GM19452 (cell line): ENCODE measurements around the gene DNAJC7.

Experiments
- ATAC-seq: cut with Tn5 transposase; IDR thresholded peaks from one replicate; pipeline ENCODE4 v1.9.1; 2021; ENCODE audit not compliant: unreplicated experiment

DNAJC7 gene, protein sequence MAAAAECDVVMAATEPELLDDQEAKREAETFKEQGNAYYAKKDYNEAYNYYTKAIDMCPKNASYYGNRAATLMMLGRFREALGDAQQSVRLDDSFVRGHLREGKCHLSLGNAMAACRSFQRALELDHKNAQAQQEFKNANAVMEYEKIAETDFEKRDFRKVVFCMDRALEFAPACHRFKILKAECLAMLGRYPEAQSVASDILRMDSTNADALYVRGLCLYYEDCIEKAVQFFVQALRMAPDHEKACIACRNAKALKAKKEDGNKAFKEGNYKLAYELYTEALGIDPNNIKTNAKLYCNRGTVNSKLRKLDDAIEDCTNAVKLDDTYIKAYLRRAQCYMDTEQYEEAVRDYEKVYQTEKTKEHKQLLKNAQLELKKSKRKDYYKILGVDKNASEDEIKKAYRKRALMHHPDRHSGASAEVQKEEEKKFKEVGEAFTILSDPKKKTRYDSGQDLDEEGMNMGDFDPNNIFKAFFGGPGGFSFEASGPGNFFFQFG

DNA sequence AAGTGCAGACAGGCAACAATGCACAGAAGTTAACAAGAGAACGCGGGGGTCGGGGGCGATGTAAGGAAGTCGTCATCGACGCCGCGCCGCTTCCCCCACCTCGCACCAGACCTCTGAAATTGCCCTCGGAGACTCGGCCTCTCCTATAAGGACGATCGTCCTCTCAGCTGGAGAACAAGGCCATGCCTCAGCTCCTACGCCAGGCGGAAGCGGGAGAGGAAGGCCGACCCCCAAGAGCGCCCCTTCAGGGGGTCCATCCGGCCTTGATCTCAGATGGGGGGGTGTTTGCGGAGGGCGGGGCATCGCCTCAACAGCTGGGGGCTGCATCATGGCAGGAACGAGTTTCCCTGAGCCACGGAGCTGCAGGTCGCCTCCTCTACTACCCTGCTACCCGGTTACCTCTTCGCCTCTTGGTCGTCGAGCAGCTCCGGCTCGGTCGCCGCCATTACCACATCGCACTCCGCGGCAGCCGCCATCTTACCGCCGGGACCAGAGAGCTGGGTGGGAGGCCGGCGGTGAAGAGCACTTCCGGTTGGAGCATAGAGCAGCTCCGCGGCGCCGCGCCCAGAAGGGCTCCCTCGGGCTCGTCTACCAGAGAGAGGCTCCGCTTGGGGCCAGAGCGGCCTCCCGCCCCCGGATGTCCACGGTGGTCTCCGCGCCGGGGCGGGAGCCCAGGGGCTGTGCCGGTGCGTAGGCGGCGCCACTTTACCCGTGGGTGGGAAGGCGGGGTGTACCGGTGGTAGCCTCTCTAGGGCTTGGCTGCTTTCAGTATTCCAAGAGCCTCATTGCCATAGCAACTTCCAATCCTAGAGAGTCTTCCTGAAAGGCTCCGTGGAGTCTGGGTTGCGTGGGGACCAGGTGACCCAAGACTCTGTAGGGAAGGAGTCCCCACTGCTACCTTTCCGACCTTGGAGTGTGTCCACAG lies at the start of gene DNAJC7:
TSS of gene DNAJC7 (minus strand) at position 499 of the 925 bp plus-strand sequence. CDS start at position 476, 23 bp downstream.
- peak; percentile 71 for ATAC-seq

DNA sequence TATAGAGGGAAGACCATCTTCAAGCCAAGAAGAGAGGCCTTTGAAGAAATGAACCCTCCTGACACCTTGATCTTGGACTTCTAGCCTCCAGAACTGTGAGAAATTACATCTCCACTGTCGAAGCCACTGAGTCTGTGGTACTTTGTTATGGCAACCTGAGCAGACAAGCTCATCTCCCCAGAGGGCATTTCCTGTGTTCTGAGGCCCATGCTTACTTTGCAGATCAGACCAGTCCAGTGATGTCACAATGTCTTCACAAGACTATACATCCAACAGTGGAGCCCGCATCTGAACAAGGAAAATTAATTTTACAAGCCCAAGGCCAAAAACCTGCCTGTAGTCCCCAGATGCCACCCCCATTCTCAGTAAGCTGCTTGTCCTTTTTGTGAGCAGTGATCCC lies 48.0 kb upstream of the DNAJC7 start:
- ATAC-seq, result no peak

DNA sequence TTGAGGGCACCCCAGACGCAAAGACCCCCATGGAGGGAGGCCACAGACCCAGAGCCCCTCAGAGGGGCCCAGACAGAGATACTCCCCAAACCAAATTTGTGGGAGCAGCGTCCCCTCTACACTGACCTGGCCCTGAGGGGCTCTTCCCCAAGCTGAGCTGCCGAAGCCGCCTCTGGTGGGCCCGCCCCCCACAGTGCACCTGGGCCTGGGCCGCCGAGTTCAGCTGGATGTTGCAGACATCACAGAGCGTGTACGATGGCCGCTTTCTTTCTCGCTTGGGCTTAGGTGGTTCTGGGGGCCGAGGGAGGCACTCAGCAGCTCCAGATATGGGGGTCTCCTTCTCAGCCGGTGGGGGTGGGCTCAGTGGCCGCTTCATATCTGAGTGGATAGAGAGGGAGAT lies 45.4 kb upstream of the DNAJC7 start:
- ATAC-seq, result no peak

DNA sequence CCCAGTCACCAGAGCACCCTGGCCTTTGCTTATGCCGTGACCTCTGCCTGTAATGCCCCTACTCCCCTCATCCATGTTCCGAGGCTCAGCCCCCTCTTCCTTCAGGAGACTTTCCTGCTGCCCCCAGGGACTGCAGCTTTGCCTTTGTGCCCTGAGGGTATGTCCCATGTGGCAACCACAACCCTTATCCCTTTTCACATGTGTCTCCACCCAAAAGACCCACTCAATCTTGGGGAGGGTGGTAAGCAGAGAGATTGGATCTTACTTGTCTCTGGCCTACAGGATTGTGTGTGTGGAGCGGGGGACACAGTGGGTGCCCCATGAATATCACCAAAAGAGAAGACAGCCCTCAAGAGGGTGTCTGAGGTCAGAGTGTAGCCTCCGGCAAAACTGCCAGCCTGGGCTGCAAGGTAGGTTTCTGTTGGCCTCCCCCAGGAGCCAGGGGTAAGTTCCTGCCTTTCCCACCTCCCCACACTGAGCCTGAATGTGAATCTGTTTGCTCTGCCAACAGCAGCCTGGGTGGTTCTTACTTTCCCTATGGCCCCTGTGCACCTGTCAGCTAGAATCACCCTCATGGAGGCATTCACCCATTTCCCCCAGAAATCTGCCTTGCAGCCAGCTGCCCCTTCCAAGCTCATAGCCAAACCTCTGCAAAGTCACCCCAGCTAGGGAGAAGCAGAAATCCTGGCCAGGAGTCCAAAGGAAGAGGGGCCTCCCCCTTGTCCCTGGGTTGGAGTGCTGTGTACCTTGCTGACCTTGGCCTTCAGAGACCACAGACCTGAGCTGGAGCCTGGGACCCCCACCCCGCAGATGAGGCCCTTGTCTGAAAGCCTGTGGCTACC lies 44.6 kb upstream of the DNAJC7 start:
- ATAC-seq, result no peak

DNA sequence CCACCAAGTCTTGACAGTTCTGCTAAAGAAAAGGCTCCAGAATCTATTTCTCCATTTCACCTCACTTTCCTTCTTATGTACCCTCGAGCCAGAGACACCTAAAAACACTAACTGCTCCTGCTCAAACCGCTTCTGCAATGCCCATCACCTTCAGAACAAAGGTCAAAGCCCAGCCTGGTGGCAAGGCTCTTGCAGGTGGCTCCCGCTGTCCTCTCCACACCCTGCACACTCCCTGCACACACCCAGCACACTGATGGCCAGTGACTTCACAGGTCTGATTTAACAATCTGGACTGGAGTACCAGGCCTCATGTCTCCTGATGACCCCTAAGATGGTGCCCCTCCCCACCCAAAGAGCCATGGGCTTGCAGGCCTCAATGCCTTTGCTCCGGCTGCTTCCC lies 43.0 kb upstream of the DNAJC7 start:
- no peak for ATAC-seq

DNA sequence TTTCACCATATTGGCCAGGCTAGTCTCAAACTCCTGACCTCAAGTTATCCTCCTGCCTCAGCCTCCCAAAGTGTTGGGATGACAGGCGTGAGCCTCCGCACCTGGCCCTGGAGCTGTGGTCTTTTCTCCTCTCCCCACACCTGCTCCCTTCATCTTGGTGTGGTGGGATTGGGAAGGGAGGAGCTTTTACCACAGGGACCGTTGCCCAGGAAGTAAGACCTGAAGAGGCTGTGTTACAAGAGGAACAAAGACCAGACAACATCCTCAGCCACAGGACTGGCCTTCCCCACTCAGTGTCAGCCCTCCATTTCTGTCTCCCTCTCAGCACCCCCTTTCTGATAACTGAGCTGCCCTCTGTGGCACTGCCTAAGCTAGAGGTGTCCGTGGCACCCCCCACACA lies 42.6 kb upstream of the DNAJC7 start:
- no peak for ATAC-seq

DNA sequence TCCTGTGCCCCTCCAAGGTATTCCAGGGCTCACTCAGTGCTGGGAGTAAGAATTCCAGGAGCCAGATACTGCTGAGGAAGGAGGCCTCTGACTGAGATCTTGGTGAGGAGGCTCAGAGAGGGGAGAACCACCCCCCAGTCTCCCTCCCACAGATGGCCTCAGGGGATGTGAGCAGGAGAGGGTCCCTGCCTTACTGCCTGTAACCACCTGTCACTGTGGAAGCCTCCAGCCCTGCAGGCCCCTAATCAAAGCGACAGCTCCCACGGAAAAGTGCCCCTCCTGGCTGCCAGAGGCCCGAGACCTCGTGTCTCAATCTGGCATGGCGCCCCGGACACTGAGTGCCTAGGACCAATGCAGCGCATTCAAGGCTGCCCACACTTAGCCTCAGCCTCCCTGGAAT lies 40.8 kb upstream of the DNAJC7 start:
- no peak for ATAC-seq

DNA sequence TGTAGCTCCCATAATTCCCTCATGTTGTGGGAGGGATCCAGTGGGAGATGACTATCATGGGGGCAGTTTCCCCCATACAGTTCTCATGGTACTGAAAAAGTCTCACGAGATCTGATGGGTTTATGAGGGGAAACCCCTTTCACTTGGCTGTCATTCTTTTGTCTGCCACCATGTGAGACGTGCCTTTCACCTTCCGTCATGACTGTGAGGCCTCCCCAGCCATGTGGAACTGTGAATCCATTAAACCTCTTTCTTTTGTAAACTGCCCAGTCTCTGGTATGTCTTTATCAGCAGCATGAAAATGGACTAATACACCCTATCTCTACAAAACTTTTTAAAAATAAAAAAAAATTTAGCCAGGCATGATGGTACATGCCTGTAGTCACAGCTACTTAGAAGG lies 39.4 kb upstream of the DNAJC7 start:
- no peak for ATAC-seq

DNA sequence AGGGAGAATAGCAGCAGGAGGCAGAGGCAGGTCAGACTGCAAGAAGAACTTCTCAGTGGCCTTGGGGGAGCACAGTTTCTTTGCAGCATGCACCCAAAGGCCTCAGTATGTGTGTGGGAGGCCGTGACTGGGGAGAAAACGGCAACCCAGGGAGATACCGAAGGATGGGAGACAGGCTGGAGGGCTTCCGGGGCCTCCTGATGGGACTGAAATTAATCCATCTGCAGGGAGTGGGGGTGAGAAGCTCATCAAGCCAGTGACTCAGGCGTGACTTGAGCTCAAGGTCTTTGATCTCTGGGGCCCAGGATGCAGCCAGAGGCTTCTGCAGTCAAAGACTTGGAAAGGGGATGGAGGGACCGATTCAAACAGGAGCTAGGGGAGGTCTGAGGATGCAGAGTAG lies 38.3 kb upstream of the DNAJC7 start:
- ATAC-seq, result no peak

DNA sequence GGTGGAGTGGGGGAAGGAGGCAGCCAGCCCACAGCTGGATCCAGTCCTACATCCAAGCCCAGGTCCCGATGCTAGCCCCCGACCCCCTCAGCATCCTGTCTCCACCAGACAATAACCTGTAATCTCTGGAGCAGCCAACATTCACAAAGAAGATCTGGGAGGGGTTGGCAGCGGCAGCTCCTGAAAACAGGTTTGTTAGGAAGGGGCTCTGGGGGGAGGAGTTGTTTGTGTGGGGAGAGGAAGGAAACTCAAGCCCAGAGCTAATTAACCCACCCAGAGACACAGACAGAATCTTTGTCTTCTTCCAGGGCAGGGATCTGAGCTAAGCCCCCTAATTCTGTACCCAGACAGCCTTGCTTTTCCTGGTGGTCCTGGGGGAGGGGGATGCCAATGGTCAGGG lies 37.8 kb upstream of the DNAJC7 start:
- no peak for ATAC-seq

DNA sequence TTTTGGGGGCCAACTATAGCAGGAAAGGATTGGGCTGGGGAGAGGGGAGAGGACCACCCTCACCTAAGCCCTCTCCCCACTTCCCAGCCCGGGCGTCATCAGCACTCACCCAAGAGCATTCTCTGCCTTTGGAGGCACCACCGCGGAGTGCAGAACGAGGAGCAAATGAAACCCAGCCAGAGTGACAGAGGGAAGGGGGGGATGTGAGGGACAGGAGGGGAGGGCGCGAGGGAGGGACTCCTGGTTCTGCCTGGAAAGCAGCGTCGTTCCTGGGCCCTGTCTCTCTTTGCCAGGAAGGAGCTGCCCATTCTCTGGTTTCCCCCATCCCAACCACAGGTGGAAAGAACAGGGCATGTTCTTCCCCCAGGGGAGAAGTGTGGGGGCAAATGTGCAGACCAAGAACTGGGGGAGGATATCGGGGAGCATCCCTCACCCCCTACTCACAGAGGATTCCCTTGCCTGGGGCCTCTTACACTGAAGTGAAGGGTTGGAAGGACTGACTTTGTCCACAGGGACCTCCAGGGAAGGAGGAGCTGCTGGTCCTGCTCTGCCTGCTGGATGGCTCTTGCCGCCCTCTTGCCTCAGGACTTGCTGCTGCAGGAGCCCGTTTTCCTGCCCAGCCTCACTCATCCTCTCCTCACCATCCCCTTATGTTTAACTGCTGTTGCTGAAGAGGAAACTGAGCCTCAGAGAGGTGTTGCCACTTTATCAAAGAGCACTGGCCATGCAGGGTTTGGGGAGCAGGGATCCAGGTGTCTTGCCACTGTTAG lies 36.7 kb upstream of the DNAJC7 start:
- ATAC-seq, result no peak

DNA sequence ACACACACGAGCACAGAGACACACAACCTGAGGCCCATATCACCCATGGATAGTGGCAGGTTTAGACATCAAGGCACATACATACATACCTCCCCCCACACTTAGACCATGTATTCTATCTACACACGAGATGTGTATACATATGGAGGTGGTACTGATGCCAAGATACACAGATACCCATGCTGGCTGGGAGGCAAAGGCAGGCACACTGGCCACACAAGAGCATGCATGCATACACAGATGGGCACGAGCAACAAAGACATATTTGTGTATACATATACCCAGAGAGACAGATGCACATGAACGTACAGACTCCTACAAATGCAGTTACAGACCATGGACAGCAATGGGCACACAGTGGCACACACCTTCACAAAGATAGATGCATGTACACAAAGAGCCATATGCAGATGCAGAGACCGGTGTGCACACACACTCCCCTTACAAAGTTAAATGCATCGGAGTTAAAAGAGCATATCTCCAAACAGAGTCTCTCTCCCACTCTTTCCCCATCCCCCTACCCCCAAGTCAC lies 35.2 kb upstream of the DNAJC7 start:
- no peak for ATAC-seq

DNA sequence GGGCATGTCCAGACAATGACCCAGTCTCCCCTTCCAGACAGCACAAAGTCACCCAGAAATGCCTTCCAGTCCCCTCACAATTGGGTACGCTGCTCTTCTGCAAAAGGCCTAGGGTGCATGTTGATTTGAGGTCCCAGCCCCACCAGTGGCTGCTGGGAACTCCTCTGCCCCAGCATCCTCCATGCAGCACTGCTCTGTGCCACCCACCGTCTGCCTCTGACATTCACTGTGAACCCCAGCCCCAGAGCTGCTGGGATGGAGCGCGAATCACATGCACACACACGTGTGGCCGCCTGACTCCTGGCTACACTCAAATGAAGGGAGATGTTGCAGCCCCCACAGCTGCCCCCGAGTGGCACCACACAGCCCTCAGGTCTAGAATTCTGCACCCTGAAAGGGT lies 34.4 kb upstream of the DNAJC7 start:
- ATAC-seq, result no peak

DNA sequence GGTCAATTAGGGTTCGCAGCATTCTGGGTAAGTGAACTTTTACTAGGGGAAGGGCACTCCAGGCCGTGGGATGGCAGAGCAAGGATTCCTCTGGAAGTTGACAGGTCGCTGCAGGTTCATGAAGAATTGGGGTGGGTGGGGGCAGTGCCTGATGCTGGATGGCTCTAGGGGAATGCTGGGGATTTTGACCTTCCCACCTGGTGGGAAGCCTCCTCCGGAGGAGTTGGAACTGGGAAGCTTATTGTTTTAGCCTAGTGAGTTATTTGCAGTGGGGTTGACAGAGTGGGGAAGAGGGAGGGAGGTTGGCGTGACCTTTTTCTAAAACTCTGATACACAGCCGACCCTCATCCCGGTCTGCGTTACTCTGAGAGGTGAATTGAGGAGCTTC lies 33.8 kb upstream of the DNAJC7 start:
- no peak for ATAC-seq

DNA sequence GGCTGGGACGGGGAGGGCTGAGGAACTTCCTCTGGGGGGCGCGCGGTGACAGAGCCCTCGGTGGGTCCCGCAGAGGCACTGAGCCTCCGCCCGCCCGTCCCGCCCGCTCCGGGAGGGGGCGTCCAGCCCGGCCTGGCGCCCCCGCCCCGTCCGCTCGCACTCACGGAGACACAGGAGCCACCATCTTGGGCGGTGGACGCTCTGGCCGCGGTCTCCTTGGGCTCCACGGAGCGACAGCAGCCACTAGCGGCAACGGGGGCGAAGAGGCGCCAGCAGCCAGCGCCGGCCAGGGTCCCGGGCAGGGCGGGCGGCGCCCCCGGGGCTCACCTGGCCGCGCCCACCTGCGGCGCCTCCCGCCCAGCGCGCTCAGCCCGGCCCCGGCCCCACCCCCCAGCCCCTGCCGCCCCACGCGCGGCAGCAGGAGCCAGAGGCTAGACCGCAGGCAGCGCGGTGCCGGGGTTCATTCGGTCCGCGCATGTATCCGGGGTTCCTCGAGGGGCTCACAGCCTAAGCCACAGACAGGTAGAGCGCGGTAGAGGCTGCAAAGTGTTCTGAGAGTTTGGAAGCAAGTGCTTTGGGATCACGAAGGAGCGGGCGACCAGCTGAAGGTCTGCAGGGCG lies 33.3 kb upstream of the DNAJC7 start, which contains the start of gene C17orf113:
TSS of gene C17orf113 (minus strand) at position 209 of the 620 bp plus-strand sequence. CDS start 7,225 bp downstream, outside the sequence.
- no peak for ATAC-seq

DNA sequence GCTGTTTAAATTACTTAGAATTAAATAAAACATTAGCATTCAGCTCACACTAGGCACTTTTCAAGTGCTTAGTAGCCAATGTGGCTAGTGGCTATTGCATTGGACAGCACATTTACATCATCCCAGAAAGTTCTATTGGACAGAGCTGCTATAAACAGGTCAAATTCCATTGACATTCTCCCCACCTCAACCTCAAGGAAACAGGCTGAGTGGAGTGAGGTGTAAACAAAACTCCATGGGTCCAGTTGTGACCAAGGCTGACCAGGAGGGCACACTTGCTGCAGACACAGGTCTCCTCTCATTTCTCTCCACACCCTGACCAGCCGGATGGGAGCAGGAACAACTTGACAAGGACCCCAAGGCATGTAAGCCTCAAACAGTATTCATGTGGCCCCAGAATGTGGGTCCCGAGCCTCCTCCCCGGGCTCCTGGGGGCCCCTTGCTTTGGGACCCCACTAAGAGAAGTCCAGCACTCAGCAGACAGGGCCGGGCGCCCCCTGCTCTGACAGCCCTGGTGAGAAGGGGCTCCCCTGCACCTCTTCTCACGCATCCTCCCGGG lies 32.7 kb upstream of the DNAJC7 start:
- ATAC-seq, result no peak

DNA sequence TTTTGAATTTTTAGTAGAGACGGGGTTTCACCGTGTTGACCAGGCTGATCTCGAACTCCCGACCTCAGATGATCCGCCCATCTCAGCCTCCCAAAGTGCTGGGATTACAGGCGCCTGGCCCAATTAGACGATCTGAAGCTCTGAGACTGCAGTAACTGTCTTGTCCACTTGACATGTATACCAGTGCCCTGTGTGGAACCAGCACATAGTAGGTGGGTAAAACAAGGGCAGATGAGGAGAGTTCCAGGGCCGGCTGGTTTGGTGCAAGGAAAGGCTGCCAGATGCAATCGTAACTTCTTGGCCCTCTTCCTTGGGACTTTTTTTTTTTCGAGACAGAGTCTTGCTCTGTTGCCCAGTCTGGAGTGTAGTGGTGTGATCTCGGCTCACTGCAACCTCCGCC lies 30.1 kb upstream of the DNAJC7 start:
- ATAC-seq, result no peak

DNA sequence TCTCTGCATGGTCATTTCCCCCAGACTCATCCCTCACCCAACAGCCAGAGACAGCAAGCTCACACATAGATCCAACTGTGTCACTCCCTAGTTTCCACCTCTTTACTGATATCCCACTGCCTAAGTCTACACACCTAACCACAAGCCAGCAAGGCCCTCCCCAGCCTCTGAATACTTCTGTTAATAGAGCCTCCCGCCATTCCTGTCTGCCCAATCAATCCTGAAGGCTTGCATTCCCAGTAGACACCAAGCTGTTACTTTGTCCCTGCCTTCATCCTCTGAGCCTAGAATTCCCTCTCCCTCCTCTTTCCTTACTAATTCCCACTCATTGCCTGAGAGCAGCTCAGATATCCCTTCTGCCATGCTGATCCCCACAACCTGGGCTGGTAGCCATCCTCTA lies 28.5 kb upstream of the DNAJC7 start:
- ATAC-seq, result no peak
